ENCODE measurements around the gene NAT16.

GRCh38 chr7:101169110-101169837, 10.8 kb downstream of the NAT16 start:
- TF ChIP-seq CTCF (conservative IDR thresholded peaks at IDR 0.05 in 1 of 2, IDR thresholded peaks at IDR 0.05 in 1 of 2; ENCODE audit: extremely low read depth in 1 of 2, insufficient read depth in 1 of 2, low read depth in 1 of 2, low read length in 2 of 2) (no peak), EZH2 (IDR thresholded peaks at IDR 0.05; ENCODE audit: borderline replicate concordance, low read length) (no peak)

Data from mammary epithelial cell (primary cell).